OCI-LY1 (cell line): ENCODE data around the gene EBF3.

Source experiments
- H2AFZ ChIP-seq: fragments of 200-600 bp; sonication (generic), shearing (Covaris generic); 2 replicates; pipeline ENCODE4 v1.6.0; 2014; ENCODE audit warnings: antibody characterized with exemption, mild to moderate bottlenecking, low read length
- H3F3A ChIP-seq: fragments of 200-600 bp; sonication (generic), shearing (Covaris generic); 2 replicates; pipeline ENCODE4 v1.6.0; 2014; ENCODE audit warnings: mild to moderate bottlenecking, antibody characterized with exemption, low read length, moderate library complexity; ENCODE audit not compliant: insufficient read depth
- H3K27ac ChIP-seq: fragments of 200-600 bp; sonication (generic); 2 replicates; pipeline ENCODE4 v1.5.1; 2014; ENCODE audit warnings: low read length, mixed run types, mild to moderate bottlenecking, low read depth; ENCODE audit not compliant: poor library complexity, severe bottlenecking
- H3K27me3 ChIP-seq: fragments of 200-600 bp; sonication (generic); 2 replicates; pipeline ENCODE4 v1.6.0; 2014; ENCODE audit warnings: antibody characterized with exemption, mild to moderate bottlenecking, low read length, moderate library complexity; ENCODE audit not compliant: insufficient read depth
- H3K36me3 ChIP-seq: fragments of 200-600 bp; sonication (generic); 2 replicates; pipeline ENCODE4 v1.6.1; 2014; ENCODE audit warnings: mild to moderate bottlenecking, antibody characterized with exemption, low read length, moderate library complexity, mixed read lengths; ENCODE audit not compliant: insufficient read depth
- H3K4me1 ChIP-seq: fragments of 200-600 bp; sonication (generic); 2 replicates; pipeline ENCODE4 v1.5.1; 2014; ENCODE audit warnings: mild to moderate bottlenecking, low read length, moderate library complexity; ENCODE audit not compliant: insufficient read depth, severe bottlenecking
- H3K4me2 ChIP-seq: fragments of 200-600 bp; sonication (generic), shearing (Covaris generic); 2 replicates; pipeline ENCODE4 v1.6.1; 2014; ENCODE audit warnings: low read length
- H3K4me3 ChIP-seq: fragments of 200-600 bp; sonication (generic); 2 replicates; pipeline ENCODE4 v1.5.1; 2014; ENCODE audit warnings: low read length, low read depth, mild to moderate bottlenecking, mixed read lengths; ENCODE audit not compliant: poor library complexity, severe bottlenecking
- H3K79me2 ChIP-seq: fragments of 200-600 bp; shearing (Covaris generic); 2 replicates; pipeline ENCODE4 v1.6.1; 2016; ENCODE audit warnings: mixed run types, low read length, mixed read lengths; ENCODE audit not compliant: insufficient read depth
- H3K9ac ChIP-seq: fragments of 200-600 bp; sonication (generic), shearing (Covaris generic); 2 replicates; pipeline ENCODE4 v1.6.1; 2014; ENCODE audit warnings: mild to moderate bottlenecking, low read length, mixed read lengths
- H3K9me2 ChIP-seq: fragments of 200-600 bp; sonication (generic), shearing (Covaris generic); 2 replicates; pipeline ENCODE4 v1.6.1; 2014; ENCODE audit warnings: low read depth, mild to moderate bottlenecking, low read length, mixed read lengths
- H3K9me3 ChIP-seq: fragments of 200-600 bp; shearing (Covaris generic); 2 replicates; pipeline ENCODE4 v1.6.1; 2014; ENCODE audit warnings: low read length, mixed read lengths
- H4K20me1 ChIP-seq: fragments of 200-600 bp; sonication (generic), shearing (Covaris generic); 2 replicates; pipeline ENCODE4 v1.6.0; 2016; ENCODE audit warnings: mild to moderate bottlenecking, low read length; ENCODE audit not compliant: insufficient read depth
- CTCF ChIP-seq: fragments of 200-600 bp; sonication (generic), shearing (Covaris generic); IDR thresholded peaks from 2 replicates; pipeline ENCODE4 v1.5.1; 2017; ENCODE audit warnings: mild to moderate bottlenecking, antibody characterized with exemption, low read length, moderate library complexity, mixed read lengths
- EZH2 ChIP-seq: fragments of 200-600 bp; sonication (generic), shearing (Covaris generic); IDR thresholded peaks from 2 replicates; pipeline ENCODE4 v1.8.0; 2017; ENCODE audit warnings: borderline replicate concordance, mixed run types, mild to moderate bottlenecking, antibody characterized with exemption, low read length, moderate library complexity, mixed read lengths

The EBF3 gene

GRCh38 chr10:129894698-129895097, 69.4 kb downstream of the EBF3 start:
- Histone ChIP-seq H3K9ac (no peak overlapping the region), H3K27ac (no peak overlapping the region), H3K36me3 (no peaks in the 10 kb centered on the region), H2AFZ (no peak overlapping the region), H3K9me2 (no peaks in the 10 kb centered on the region), H3K9me3 (no peaks in the 10 kb centered on the region), H3K4me2 (no peak overlapping the region), H3K27me3 (no peaks in the 10 kb centered on the region; the same call in 1 of the 2 replicates), H3K4me1 (no peaks in the 10 kb centered on the region), H4K20me1 (no peaks in the 10 kb centered on the region), H3K4me3 (no peak overlapping the region), H3F3A (no peaks in the 10 kb centered on the region), H3K79me2 (no peaks in the 10 kb centered on the region)
- TF ChIP-seq CTCF = no peak

- no peak overlapping the region for H3K9ac ChIP-seq
- H3K27ac ChIP-seq = no peak overlapping the region
- no peak overlapping the region for H3K4me2 ChIP-seq
- TF ChIP-seq EZH2 (no peak), CTCF (no peak)
- no peaks in the 10 kb centered on the region for H3K36me3 ChIP-seq
- H3K9me2 ChIP-seq = no peaks in the 10 kb centered on the region
- no peak overlapping the region for H2AFZ ChIP-seq
- no peak overlapping the region for H3K4me3 ChIP-seq
- H3F3A ChIP-seq = no peaks in the 10 kb centered on the region
- no peaks in the 10 kb centered on the region for H3K4me1 ChIP-seq
- H3K9me3 ChIP-seq = no peaks in the 10 kb centered on the region
- H3K27me3 ChIP-seq = no peaks in the 10 kb centered on the region; the same call in 1 of the 2 replicates
- H3K79me2 ChIP-seq = no peaks in the 10 kb centered on the region
- no peaks in the 10 kb centered on the region for H4K20me1 ChIP-seq
These were observed 70.7 kb downstream of the EBF3 start for GRCh38 chr10:129893104-129894089.

- Histone ChIP-seq H3K9me3 (no peaks in the 10 kb centered on the region), H3K4me3 (no peak overlapping the region), H3K4me2 (no peak overlapping the region), H3F3A (no peaks in the 10 kb centered on the region), H3K4me1 (no peaks in the 10 kb centered on the region), H3K79me2 (no peaks in the 10 kb centered on the region), H3K9ac (no peak overlapping the region), H4K20me1 (no peaks in the 10 kb centered on the region), H2AFZ (no peak overlapping the region), H3K9me2 (no peaks in the 10 kb centered on the region), H3K27me3 (no peaks in the 10 kb centered on the region; the same call in 1 of the 2 replicates), H3K27ac (no peak overlapping the region), H3K36me3 (no peaks in the 10 kb centered on the region)
- TF ChIP-seq CTCF (no peak), EZH2 (no peak)
These were observed 71.5 kb downstream of the EBF3 start for GRCh38 chr10:129892548-129893052.
